H54 (cell line): ENCODE measurements around the gene PLS1.
"Not testable (repeated sequence)": the region's sequence is repeated elsewhere in the genome, so short reads cannot be mapped to it uniquely, and the experiment has no call there.

Experiments
- DNase-seq: peaks from one replicate; pipeline ENCODE4 v3.0.0; 2011; ENCODE audit warnings: low spot score, mixed read lengths; ENCODE audit not compliant: insufficient read length
- FAIRE-seq: peaks from 3 replicates; lab custom pipeline; 2011; peaks lifted over from hg19 to GRCh38; lab: Jason Lieb, UNC
- POLR2A ChIP-seq: IDR thresholded peaks from 2 replicates; pipeline ENCODE4 v1.6.1; 2011; ENCODE audit warnings: low read depth, mild to moderate bottlenecking, low read length

The PLS1 gene, protein sequence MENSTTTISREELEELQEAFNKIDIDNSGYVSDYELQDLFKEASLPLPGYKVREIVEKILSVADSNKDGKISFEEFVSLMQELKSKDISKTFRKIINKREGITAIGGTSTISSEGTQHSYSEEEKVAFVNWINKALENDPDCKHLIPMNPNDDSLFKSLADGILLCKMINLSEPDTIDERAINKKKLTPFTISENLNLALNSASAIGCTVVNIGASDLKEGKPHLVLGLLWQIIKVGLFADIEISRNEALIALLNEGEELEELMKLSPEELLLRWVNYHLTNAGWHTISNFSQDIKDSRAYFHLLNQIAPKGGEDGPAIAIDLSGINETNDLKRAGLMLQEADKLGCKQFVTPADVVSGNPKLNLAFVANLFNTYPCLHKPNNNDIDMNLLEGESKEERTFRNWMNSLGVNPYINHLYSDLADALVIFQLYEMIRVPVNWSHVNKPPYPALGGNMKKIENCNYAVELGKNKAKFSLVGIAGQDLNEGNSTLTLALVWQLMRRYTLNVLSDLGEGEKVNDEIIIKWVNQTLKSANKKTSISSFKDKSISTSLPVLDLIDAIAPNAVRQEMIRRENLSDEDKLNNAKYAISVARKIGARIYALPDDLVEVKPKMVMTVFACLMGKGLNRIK

DNA sequence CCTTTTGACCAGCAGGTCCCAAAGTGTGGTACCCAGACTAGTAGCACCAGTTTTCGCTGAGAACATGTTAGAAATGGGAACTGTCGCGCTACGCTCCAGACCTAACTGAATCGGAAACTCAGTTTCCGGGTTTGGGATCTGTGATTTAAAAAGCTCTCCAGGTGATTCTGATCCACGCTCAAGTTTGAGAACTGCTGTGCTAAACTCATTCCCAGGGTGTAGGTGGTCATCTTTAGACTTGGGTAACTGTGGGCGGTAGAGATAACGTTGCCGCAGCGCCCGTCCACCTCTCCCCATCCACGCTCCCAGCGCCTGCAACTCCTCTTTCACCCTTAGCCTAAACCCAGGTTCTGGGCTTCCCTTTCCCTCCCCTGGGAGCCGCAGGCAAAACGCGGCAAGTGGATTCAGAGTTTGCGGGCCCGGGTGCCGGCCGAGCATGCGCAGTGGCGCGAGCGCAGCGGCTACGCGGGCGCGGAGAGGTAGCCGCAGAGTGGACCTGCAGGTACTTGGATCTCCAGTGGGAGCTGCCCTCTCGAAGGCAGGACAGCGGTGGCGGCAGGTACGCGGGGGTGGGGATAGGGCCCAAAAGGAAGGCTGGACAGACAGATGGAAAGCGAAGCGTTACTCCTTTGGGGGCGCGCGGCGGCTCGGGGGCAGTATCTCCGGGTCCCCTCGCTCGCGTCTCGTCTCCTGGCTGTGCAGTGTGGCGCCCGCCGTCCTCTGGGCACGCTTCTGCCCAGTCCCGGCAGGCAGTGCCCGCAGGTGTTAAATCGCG is at the start of gene PLS1:
PLS1 (plus strand) TSS at position 443 of the 775 bp plus-strand sequence. CDS start 67,845 bp downstream, outside the sequence.
- DNase-seq (peak; percentile 58), FAIRE-seq (peak; percentile 6)

DNA sequence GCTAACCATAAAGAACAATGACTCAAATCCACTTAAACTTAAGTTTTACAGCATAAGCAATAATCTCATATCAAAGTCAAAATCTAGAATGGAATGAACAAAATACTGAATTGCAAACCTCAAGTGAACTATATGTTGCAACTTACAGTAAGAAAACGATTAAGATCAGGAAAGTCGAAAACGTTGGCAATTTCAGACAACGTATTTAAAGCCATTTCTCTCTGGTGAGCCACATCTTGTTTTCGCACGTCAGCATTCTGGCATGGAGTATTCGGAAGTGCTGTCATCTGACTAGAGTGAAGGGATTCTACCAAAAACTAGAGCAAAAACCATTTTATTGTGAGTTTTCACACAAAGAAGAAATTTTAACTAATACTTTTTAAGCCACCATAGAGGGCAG is 46.2 kb upstream of the PLS1 start:
- TF ChIP-seq POLR2A = no peak
- DNase-seq (no peak), FAIRE-seq (no peak)

More for the DNA sequence above, at the start of gene PLS1:
- peak; percentile 56 for TF ChIP-seq POLR2A

DNA sequence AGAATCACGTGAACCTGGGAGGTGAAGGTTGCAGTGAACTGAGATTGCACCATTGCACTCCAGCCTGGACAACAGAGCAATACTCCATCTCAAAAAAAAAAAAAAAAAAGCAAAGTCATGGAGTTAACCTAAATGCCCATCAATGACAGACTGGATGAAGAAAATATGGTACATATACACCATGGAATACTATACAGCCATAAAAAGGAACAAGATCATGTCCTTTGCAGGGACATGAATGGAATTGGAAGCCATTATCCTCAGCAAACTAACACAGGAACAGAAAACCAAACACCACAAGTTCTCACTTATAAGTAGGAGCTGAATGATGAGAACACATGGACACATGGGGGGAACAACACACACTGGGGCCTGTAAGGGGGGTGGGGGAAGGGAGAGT is 43.6 kb upstream of the PLS1 start:
- not testable (repeated sequence) for DNase-seq, FAIRE-seq

DNA sequence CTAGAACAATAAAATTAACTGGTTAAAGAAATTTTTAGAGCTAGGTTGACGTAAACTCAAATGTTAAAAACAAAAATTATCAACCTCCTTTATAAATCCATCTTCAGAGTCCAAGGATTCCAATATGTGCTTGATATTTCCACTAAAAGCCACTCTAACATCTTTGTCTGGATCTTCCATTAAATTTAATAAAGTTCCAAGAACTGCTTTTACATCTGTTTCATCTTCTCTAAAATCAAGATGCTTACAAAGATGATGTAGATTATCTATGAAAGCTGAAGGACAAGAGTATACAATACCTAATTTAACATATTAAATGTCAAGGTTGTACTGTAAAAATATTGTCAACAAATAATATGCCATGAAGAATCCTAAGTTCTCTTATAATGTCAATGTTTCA is 42.5 kb upstream of the PLS1 start:
- no peak for TF ChIP-seq POLR2A
- DNase-seq (no peak), FAIRE-seq (no peak)

DNA sequence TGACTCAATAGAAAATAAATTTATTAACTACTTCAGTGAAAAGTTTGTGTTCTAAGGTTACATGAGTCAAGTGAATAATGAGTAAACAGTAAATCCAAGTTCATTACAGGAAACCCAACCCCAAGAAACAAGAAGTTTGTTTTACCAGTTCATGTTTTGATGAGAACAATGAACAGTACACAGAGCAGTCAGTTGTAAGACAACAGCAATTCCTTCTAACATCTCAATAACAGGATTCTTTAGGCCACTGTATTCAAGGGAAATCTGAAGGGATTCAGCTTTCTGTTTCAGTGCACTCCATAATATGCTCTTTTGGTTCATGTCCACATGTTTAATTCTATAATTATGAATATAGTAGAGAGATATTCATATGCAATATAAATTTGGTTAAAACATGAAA is 36.1 kb upstream of the PLS1 start:
- no peak for TF ChIP-seq POLR2A
- no peak for FAIRE-seq
- no peak for DNase-seq

DNA sequence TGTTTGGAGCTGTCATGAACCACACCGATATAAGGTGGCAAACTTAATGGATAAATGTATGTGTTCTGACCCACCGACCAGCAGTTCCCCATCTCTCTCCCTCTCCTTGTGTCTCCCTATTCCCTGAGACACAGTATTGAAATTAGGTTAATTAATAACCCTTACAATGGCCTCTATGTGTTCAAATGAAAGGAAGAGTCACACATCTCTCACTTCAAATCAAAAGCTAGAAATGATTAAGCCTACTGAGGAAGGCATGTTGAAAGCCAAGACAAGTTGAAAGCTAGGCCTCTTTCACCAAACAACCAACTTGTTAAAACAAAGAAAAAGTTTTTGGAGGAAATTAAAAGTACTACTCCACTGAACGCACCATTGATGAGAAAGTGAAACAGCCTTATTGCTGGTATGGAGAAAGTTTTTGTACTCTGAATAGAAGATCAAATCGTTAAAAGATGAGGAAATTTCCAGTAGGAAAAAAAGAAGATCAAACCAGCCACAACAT is 32.6 kb upstream of the PLS1 start:
- no peak for TF ChIP-seq POLR2A
- FAIRE-seq (peak; percentile 65), DNase-seq (no peak)

DNA sequence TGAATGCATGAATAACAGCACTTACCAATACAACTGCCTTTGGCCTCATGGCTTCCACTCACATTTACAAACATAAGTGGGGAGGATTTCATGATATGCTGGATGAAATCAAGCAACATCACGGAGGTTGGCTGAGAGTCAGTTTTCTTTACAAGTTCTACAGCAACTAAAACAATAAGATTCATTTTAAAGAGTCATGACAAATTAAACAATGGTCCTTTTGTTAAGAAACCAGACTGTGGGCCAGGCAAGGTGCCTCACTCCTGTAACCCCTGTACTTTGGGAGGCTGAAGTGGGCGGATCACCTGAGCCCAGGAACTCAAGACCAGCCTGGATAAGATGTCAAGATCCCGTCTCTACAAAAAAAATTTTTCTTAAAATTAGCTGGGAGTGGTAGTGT is 30.1 kb upstream of the PLS1 start:
- no peak for FAIRE-seq
- no peak for TF ChIP-seq POLR2A
- no peak for DNase-seq

DNA sequence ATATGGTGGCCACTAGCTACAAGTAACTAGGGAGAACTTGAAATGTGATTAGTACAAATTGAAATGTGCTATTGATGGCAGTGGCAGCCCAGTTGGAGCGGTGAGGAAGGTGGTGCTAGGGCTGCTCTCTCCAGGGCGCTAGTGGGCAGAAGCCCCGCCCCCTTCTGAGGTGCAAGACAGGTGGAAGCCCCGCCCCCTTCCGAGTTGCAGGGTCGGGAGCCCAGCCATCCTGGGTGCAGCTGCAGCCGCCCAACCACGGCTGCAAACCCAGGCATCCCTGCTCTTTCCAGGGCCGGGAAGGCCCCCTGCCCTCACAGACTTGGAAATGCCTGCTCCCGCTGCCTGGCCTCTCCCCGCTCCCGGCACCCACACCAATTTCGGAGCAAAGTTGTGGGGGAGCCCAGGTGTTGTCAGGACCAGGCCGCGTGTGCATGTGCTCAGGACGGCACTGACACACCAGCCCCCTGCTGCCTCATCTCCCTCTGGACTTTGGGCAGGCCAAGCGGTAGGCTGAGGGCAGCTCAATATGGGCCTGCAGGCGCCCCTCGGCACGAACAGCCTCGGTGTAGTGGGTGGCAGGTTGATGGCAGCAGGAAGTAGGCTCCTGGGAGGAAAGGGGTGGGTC is 27.7 kb upstream of the PLS1 start:
- no peak for FAIRE-seq
- no peak for TF ChIP-seq POLR2A
- no peak for DNase-seq

DNA sequence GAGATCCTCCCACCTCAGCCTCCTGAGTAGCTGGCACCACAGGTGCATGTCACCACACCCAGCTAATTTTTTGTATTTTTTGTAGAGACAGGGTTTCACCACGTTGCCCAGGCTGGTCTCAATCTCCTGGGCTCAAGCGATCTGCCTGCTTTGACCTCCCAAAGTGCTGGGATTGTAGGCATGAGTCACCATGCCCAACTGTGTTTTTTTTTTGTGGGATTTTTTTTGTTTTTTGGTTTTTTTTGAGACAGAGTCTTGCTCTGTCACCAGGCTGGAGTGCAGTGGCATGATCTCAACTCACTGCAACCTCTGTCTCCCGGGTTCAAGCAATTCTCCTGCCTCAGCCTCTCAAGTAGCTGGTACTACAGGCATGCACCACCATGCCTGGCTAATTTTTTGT is 26.8 kb upstream of the PLS1 start:
- not testable (repeated sequence) for FAIRE-seq, DNase-seq

DNA sequence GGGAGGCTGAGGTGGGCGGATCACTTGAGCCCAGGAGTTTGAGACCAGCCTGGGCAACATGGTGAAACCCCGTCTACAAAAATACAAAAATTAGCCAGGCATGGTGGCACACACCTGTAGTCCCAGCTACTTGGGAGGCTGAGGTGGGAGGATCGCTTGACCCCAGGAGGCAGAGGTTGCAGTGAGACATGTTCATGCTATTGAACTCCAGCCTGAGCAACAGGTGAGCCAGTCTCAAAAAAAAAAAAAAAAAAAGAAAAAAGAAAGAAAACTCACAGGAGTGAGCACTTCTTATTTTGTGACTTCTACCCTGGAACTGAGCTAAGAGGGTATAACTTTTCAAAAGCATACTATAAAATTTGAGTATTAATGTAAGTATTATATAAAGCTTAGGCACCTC is 22.0 kb upstream of the PLS1 start:
- not testable (repeated sequence) for FAIRE-seq, DNase-seq

DNA sequence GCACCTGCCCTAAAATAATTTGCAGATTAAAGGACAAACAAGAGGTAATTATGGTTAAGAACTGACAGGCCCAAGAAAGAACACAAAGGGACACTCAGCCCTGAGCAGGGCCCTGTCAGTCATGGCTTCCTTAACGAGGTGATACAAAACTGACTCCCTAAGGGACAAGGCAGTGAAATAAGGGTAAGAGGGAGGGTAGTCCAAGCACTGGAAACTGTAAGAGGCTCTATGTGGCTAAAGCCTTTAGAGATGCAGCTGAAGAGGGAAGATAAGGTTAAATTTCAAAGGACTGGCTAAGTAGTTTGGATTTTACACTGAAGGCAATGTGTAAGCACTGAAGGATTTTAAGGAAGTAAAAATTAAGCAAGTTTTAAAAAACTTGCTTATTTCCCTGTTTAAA is 21.5 kb upstream of the PLS1 start:
- DNase-seq (no peak), FAIRE-seq (no peak)
- TF ChIP-seq POLR2A = no peak

DNA sequence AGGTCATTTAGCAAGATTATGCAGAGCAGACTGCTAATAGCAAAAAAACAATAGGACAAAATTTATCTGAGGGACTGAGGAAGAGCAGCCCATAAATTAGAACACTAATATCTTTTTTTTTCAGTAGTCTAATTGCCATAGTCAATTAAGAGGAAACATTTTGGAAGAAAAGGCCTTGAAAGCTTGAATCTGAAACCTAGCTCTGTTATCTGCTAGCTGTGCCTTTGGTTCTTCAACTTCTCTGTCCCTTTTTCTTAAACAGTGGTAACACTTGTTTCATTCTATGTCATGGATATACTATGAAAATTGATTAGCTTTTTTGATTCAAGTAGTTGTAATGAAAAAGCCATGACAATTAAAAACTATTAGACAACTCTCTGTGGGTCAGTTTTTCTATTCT is 19.4 kb upstream of the PLS1 start:
- DNase-seq (no peak), FAIRE-seq (no peak)
- no peak for TF ChIP-seq POLR2A

DNA sequence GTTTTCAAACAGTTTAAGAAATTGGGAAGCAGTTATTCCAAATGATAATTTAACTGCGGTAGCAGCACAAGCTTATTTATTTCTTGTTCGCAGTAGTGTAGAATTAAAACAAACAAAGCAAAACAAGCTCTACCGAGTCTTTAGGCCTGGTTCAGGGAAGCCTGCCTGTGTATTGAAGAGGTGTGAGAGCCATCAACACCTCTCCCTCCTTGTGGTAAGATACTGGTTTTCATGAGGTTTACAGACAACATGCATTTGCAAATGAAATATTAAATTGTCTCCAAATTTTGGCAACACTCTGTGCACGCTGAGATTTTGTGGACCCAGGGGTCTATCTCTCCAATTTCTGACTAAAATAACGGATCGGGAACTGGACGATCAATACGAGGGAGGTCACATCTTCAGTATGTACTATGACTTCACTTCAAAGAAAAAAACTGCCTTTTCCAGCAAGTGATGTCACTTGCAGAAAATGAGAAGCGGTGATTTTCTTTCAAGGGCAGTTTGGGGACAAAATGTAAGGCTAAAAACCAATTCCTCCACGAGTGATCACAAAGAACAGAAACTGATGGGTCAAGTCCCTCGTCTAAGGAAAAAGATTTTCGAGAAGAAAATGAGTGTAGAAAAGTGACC is 18.4 kb upstream of the PLS1 start:
- DNase-seq (no peak), FAIRE-seq (peak; percentile 6)
- TF ChIP-seq POLR2A = no peak
